ENCODE data around the gene CAMK2D. TPM values are rescaled to one million over a fixed set of nuclear protein-coding genes. Genes with fewer than 3 reads are reported as not detected.

Gene CAMK2D
- total and polyA plus RNA-seq, 7 donors, result 24.3 to 78.1 (median 54.0) TPM

DNA sequence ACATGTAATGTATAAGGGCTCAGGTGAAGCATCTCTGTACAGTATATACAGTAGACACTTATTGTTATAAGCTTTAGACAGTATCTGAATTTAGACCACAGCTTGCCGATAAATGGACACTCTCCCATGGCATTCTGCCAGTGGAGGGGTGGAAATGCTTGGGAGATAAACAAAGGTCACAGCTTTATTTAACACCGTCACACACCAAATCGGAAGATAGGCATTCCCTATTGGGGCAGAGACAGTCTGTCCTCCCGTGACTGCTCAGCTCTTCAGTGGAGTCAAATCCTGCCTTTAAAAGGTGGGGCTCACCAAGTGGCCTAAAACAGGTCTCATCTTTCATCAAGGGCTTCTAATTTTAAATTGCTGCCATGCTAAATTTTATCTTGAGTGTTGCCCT lies 178.8 kb downstream of the CAMK2D start:
- TF ChIP-seq, protein P1, sequence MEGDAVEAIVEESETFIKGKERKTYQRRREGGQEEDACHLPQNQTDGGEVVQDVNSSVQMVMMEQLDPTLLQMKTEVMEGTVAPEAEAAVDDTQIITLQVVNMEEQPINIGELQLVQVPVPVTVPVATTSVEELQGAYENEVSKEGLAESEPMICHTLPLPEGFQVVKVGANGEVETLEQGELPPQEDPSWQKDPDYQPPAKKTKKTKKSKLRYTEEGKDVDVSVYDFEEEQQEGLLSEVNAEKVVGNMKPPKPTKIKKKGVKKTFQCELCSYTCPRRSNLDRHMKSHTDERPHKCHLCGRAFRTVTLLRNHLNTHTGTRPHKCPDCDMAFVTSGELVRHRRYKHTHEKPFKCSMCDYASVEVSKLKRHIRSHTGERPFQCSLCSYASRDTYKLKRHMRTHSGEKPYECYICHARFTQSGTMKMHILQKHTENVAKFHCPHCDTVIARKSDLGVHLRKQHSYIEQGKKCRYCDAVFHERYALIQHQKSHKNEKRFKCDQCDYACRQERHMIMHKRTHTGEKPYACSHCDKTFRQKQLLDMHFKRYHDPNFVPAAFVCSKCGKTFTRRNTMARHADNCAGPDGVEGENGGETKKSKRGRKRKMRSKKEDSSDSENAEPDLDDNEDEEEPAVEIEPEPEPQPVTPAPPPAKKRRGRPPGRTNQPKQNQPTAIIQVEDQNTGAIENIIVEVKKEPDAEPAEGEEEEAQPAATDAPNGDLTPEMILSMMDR (IDR thresholded peaks at IDR 0.05), result no peak
- TF ChIP-seq EP300 (IDR thresholded peaks at IDR 0.05), result no peak
- no peak for TF ChIP-seq POLR2AphosphoS5 (IDR thresholded peaks at IDR 0.05)
- TF ChIP-seq POLR2A (IDR thresholded peaks at IDR 0.05), result no peak
- no peaks in the 10 kb centered on the region for H3K27me3 ChIP-seq
- intact Hi-C loops (cut with DNase I), result no loop called here
- peaks cover 0 to 32% (median 18%) of the 10 kb centered on the region in 4 donors for H3K4me1 ChIP-seq
- no peak overlapping the region for H3K27ac ChIP-seq
- no peak for DNase-seq
- no peaks in the 10 kb centered on the region for H3K36me3 ChIP-seq
- WGBS, 2 donors, result 88 to 92% methylated on average over 4 of the region's 4 CpGs
- no peak overlapping the region for H3K4me3 ChIP-seq
- no peaks in the 10 kb centered on the region for H3K9me3 ChIP-seq

DNA sequence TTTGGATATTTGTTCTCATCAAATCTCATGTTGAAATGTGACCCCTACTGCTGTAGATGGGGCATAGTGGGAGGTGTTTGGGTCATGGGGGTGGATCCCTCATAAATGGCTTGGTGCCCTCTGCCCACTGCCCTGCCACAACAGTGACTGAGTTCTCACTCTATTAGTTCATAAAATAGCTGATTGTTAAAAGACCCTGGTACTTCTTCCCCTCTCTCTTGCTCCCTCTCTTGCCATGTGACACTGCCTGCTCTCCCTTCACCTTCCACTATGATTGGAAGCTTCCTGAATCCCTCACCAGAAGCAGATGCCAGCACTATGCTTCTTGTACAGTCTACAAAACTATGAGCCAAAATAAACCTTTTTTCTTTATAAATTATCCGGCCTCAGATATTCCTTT lies 182.2 kb downstream of the CAMK2D start:
- intact Hi-C loops (cut with DNase I), result no loop called here
- no peak for DNase-seq
- H3K9me3 ChIP-seq, result no peaks in the 10 kb centered on the region
- H3K36me3 ChIP-seq, result no peaks in the 10 kb centered on the region
- 93 to 96% methylated on average over 1 of the region's 1 CpG for WGBS, 2 donors
- no peak overlapping the region for H3K27ac ChIP-seq
- no peak overlapping the region for H3K4me3 ChIP-seq
- H3K27me3 ChIP-seq, result no peaks in the 10 kb centered on the region
- peaks cover 0 to 27% (median 26%) of the 10 kb centered on the region in 4 donors for H3K4me1 ChIP-seq
- TF ChIP-seq POLR2AphosphoS5 (IDR thresholded peaks at IDR 0.05), result no peak
- no peak for TF ChIP-seq POLR2A (IDR thresholded peaks at IDR 0.05)
- TF ChIP-seq, protein P1 (IDR thresholded peaks at IDR 0.05), result no peak
- no peak for TF ChIP-seq EP300 (IDR thresholded peaks at IDR 0.05)

DNA sequence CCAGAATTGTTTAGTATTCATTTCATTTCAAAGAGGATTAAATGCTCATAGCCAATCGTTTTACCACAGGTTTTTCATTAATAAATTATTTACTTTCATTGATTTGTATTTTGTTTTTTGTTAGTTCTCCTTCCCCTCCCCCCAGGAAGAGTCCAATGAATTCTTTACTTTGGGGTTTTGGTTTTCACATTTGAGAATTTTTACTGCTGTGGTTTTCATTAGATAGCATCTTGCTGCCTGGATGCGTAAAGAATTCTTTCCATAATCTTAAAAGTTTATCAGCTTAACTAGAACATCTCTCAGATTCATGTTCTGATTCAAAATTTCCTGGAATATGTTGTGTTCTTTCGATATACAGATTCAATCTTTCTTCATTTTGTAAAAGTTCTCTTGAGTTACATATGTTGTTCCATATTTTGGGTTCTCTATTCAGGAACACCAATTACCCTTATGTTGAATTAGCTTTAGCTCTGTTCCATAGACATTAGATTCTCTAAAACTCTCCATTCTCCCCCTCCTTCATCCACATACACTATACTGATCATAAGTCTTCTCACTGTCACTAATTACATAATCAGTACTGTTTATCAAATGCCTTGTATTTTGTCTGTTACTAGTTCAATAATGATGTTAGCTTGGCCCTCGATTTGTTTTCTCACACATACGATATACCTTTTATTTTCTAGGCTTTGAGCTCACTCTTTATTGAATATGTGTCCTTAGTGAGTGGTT lies 184.4 kb downstream of the CAMK2D start:
- TF ChIP-seq EP300 (IDR thresholded peaks at IDR 0.05) (no peak), POLR2AphosphoS5 (IDR thresholded peaks at IDR 0.05) (no peak), POLR2A (IDR thresholded peaks at IDR 0.05) (no peak)
- TF ChIP-seq, protein P1 (IDR thresholded peaks at IDR 0.05), result no peak
- H3K4me1 ChIP-seq, result peaks cover 0 to 33% (median 26%) of the 10 kb centered on the region in 4 donors
- no peak for DNase-seq
- no peak overlapping the region for H3K27ac ChIP-seq
- H3K36me3 ChIP-seq, result no peaks in the 10 kb centered on the region
- no peak overlapping the region for H3K4me3 ChIP-seq
- no peaks in the 10 kb centered on the region for H3K27me3 ChIP-seq
- 86 to 91% methylated on average over 5 of the region's 5 CpGs for WGBS, 2 donors
- intact Hi-C loops (cut with DNase I), result no loop called here
- H3K9me3 ChIP-seq, result no peaks in the 10 kb centered on the region

DNA sequence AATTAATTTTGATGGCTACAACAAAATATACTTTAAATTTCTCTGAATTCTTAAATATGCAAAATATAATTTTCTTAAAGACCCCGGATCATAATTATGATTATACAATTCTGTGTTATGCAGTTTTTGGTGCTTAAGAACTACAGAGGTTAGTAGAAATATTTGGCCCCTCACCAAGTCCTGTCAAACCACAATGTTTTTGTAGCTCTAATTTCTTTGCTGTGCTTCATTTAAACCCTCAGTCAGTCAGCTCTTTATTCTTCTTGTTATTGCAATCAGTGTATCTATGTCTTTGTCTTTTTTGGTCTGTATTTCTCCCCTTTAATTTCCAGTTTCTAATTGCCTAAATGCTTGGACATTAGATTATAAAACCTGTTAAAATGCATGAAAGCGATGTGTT lies 186.1 kb downstream of the CAMK2D start:
- H3K4me1 ChIP-seq, result peaks cover 0 to 32% (median 26%) of the 10 kb centered on the region in 4 donors
- 81 to 87% methylated on average over 2 of the region's 2 CpGs for WGBS, 2 donors
- peak overlapping the region in 2 of 4 donors; percentile 46 to 69 for H3K27ac ChIP-seq
- no peaks in the 10 kb centered on the region for H3K27me3 ChIP-seq
- intact Hi-C loops (cut with DNase I), result no loop called here
- TF ChIP-seq, protein P1 (IDR thresholded peaks at IDR 0.05), result no peak
- TF ChIP-seq POLR2AphosphoS5 (IDR thresholded peaks at IDR 0.05) (no peak), POLR2A (IDR thresholded peaks at IDR 0.05) (no peak), EP300 (IDR thresholded peaks at IDR 0.05) (no peak)
- no peak overlapping the region for H3K4me3 ChIP-seq
- DNase-seq, result no peak
- H3K36me3 ChIP-seq, result no peaks in the 10 kb centered on the region
- no peaks in the 10 kb centered on the region for H3K9me3 ChIP-seq

All from sigmoid colon (tissue), 7 donors.